HepG2 (cell line): ENCODE data around the gene CETN2.

Experiments used
- CTCF ChIP-seq: sonication (generic); formaldehyde crosslinking; IDR thresholded peaks from 2 replicates; pipeline ENCODE4 v1.5.0; 2020; ENCODE audit warnings: mild to moderate bottlenecking, missing genetic modification reagents, moderate library complexity
- EZH2 ChIP-seq: conservative IDR thresholded peaks from 2 replicates; pipeline ENCODE4 v1.6.1; 2012; ENCODE audit warnings: mild to moderate bottlenecking, low read depth, low read length, moderate library complexity
- GABPA ChIP-seq, 2 experiments: IDR thresholded peaks; 2 replicates each; pipeline ENCODE4 v1.6.1; 2011 to 2016; ENCODE audit warnings: low read depth in 2 of 2, low read length in 1 of 2, missing biosample characterization in 1 of 2, missing genetic modification characterization in 1 of 2
- JUN ChIP-seq: sonication (generic); formaldehyde crosslinking; IDR thresholded peaks from 2 replicates; pipeline ENCODE4 v1.4.0; 2020; ENCODE audit warnings: mild to moderate bottlenecking, missing genetic modification reagents
- LRRFIP1 ChIP-seq: sonication (generic); formaldehyde crosslinking; conservative IDR thresholded peaks from 2 replicates; pipeline ENCODE4 v1.4.0; 2020; ENCODE audit warnings: missing genetic modification reagents
- SMARCC2 ChIP-seq: fragments of 450-650 bp; IDR thresholded peaks from 2 replicates; pipeline ENCODE4 v1.6.1; 2017; ENCODE audit warnings: antibody characterized with exemption, mild to moderate bottlenecking
- TCF12 ChIP-seq, 2 experiments: fragments of 450-650 bp in 1 of 2; sonication (generic) in 1 of 2; formaldehyde crosslinking in 1 of 2; IDR thresholded peaks; 2 replicates each; pipeline versions ENCODE4 v1.6.1 to v1.8.0; 2017 to 2022; ENCODE audit warnings: antibody characterized with exemption in 1 of 2, mild to moderate bottlenecking in 1 of 2, missing genetic modification reagents in 1 of 2, moderate library complexity in 1 of 2
- ZNF329 ChIP-seq: sonication (generic); formaldehyde crosslinking; IDR thresholded peaks from 2 replicates; pipeline ENCODE4 v1.9.0; 2021; ENCODE audit warnings: low read depth, mild to moderate bottlenecking, missing genetic modification reagents
- ZNF563 ChIP-seq: sonication (generic); formaldehyde crosslinking; IDR thresholded peaks from 2 replicates; pipeline ENCODE4 v1.8.0; 2022; ENCODE audit warnings: mild to moderate bottlenecking, moderate library complexity, missing genetic modification reagents
- ZNF580 ChIP-seq: IDR thresholded peaks from 2 replicates; pipeline ENCODE4 v1.6.1; 2016; ENCODE audit warnings: low read depth, borderline replicate concordance
- ZNF704 ChIP-seq: sonication (generic); formaldehyde crosslinking; IDR thresholded peaks from 2 replicates; pipeline ENCODE4 v1.8.1; 2023; ENCODE audit warnings: mild to moderate bottlenecking, inconsistent platforms, moderate library complexity, missing genetic modification reagents, borderline replicate concordance
- ZNF773 ChIP-seq: sonication (generic); formaldehyde crosslinking; IDR thresholded peaks from 2 replicates; pipeline ENCODE4 v1.4.0; 2020; ENCODE audit warnings: missing genetic modification reagents, borderline replicate concordance

- TF ChIP-seq ZNF580 (CRISPR knock-in tag) (no peak), ZNF704 (no peak), TCF12 (IDR thresholded peaks at IDR 0.05) (no peak), TCF12 (CRISPR knock-in tag; IDR thresholded peaks at IDR 0.05) (no peak), GABPA (IDR thresholded peaks at IDR 0.05; ENCODE audit: low read depth, low read length) (no peak), GABPA (CRISPR knock-in tag; IDR thresholded peaks at IDR 0.05; ENCODE audit: low read depth) (no peak), EZH2 (no peak), CTCF (CRISPR knock-in tag) (peak; percentile 53), SMARCC2 (no peak), LRRFIP1 (CRISPR knock-in tag) (no peak), ZNF773 (CRISPR knock-in tag) (no peak), ZNF563 (no peak), JUN (CRISPR knock-in tag) (no peak), ZNF329 (CRISPR knock-in tag) (no peak)
Observed at GRCh38 chrX:152817078-152817764, 13.3 kb downstream of the CETN2 start.
